K562 (cell line): Measurements from ENCODE around the gene SNX20. TPM values are rescaled to one million over a fixed set of nuclear protein-coding genes. Genes with fewer than 3 reads are reported as not detected.

Experiments used
- ATAC-seq: fragments of 200-7000 bp; cut with Tn5 transposase; 3 replicates; pipeline ENCODE4 v1.9.1; 2020; ENCODE audit warnings: moderate library complexity
- BruUV-seq: library from RNA; stranded (reverse); fragments of 400-500 nt; replicated peaks from 2 replicates; lab custom pipeline; 2021; lab: Mats Ljungman, UMichigan
- CTCF ChIA-PET: fragments of 300-600 bp; formaldehyde crosslinking; extraction: SDS; loops from one replicate; lab custom pipeline; 2021; ENCODE audit warnings: low intra/inter-chr PET ratio; lab: Yijun Ruan, JAX
- POLR2A ChIA-PET: fragments of 300-600, 350-650 bp; sonication (Branson Sonifier 250); formaldehyde crosslinking; extraction: SDS; loops from one replicate; lab custom pipeline; 2021; ENCODE audit warnings: antibody characterized with exemption, inconsistent platforms; lab: Yijun Ruan, JAX
- DNase-seq, 4 experiments: peaks; one replicate each; pipeline versions ENCODE4 v3.0.0 to v3.0.0-alpha.2; 2011 to 2018; ENCODE audit warnings: low spot score in 3 of 4, mixed read lengths in 3 of 4; ENCODE audit errors: extremely low read depth in 1 of 4
- FAIRE-seq: peaks from 2 replicates; lab custom pipeline; 2011; peaks lifted over from hg19 to GRCh38; lab: Jason Lieb, UNC
- H2AFZ ChIP-seq: 2 replicates; pipeline ENCODE4 v1.6.0; 2011; ENCODE audit warnings: low read depth, low read length, control low read depth, inconsistent platforms
- H3K27ac ChIP-seq: fragments of 200-600 bp; 3 replicates; pipeline ENCODE4 v1.8.0; 2011; ENCODE audit warnings: low read depth, mild to moderate bottlenecking, control low read depth, inconsistent platforms, low read length, moderate library complexity, mixed read lengths; ENCODE audit errors: extremely low read depth
- H3K27me3 ChIP-seq, 2 experiments: fragments of 300-600 bp in 1 of 2; 2 replicates in 1 of 2; 3 replicates in 1 of 2; pipeline versions ENCODE4 v1.6.0 to v1.8.0; 2011; ENCODE audit warnings: inconsistent platforms in 2 of 2, low read length in 2 of 2, mild to moderate bottlenecking in 1 of 2, mixed read lengths in 1 of 2, moderate library complexity in 1 of 2; ENCODE audit not compliant: control insufficient read depth in 2 of 2, insufficient read depth in 2 of 2
- H3K36me3 ChIP-seq: fragments of 300-600 bp; 3 replicates; pipeline ENCODE4 v1.8.0; 2011; ENCODE audit warnings: mild to moderate bottlenecking, low read length, inconsistent platforms; ENCODE audit not compliant: control insufficient read depth, insufficient read depth
- H3K4me1 ChIP-seq, 2 experiments: fragments of 200-600 bp in 1 of 2; replicated peaks in 1 of 2; 2 replicates in 1 of 2; 3 replicates in 1 of 2; pipeline versions ENCODE4 v1.5.1 to v1.8.0; 2011; ENCODE audit warnings: inconsistent platforms in 2 of 2, low read length in 2 of 2, mild to moderate bottlenecking in 1 of 2, mixed read lengths in 1 of 2, moderate library complexity in 1 of 2; ENCODE audit not compliant: control insufficient read depth in 2 of 2, insufficient read depth in 2 of 2
- H3K4me2 ChIP-seq: 2 replicates; pipeline ENCODE4 v1.6.1; 2011; ENCODE audit warnings: low read length, control low read depth, inconsistent platforms, mixed read lengths; ENCODE audit not compliant: insufficient read depth
- H3K4me3 ChIP-seq: fragments of 200-600 bp; sonication (generic), shearing (Covaris generic); 2 replicates; pipeline ENCODE4 v1.5.1; 2016; ENCODE audit warnings: control low read depth, inconsistent platforms
- H3K79me2 ChIP-seq: fragments of 200-600 bp; 3 replicates; pipeline ENCODE4 v1.8.0; 2011; ENCODE audit warnings: low read length, inconsistent platforms; ENCODE audit not compliant: control insufficient read depth, insufficient read depth
- H3K9ac ChIP-seq, 2 experiments: 2 replicates each; pipeline versions ENCODE4 v1.6.0 to v1.6.1; 2011; ENCODE audit warnings: low read depth in 2 of 2, low read length in 2 of 2, control low read depth in 1 of 2, inconsistent platforms in 1 of 2, mild to moderate bottlenecking in 1 of 2, mixed read lengths in 1 of 2; ENCODE audit not compliant: insufficient read depth in 1 of 2
- H3K9me1 ChIP-seq: one replicate; pipeline ENCODE4 v1.6.0; 2011; ENCODE audit warnings: inconsistent platforms, mild to moderate bottlenecking, low read length, moderate library complexity; ENCODE audit not compliant: control insufficient read depth, insufficient read depth
- H3K9me3 ChIP-seq: replicated peaks from 2 replicates; pipeline ENCODE4 v1.5.1; 2011; ENCODE audit warnings: low read depth, low read length, inconsistent platforms; ENCODE audit not compliant: control insufficient read depth, insufficient read depth
- H4K20me1 ChIP-seq: replicated peaks from 2 replicates; pipeline ENCODE4 v1.6.1; 2011; ENCODE audit warnings: low read length, inconsistent platforms, mixed read lengths; ENCODE audit not compliant: control insufficient read depth, insufficient read depth
- CBX1 ChIP-seq: sonication (generic); IDR thresholded peaks from 2 replicates; pipeline ENCODE4 v1.6.1; 2016; ENCODE audit warnings: antibody characterized with exemption, low read depth, mild to moderate bottlenecking
- CEBPZ ChIP-seq: fragments of 150-350 bp; IDR thresholded peaks from 2 replicates; pipeline ENCODE4 v1.6.1; 2014; ENCODE audit warnings: low read depth, mild to moderate bottlenecking, low read length, borderline replicate concordance
- PPARD ChIP-seq: fragments of 250-450 bp; sonication (Bioruptor Pico); IDR thresholded peaks from 2 replicates; pipeline ENCODE4 v1.8.0; 2022; ENCODE audit warnings: inconsistent platforms, mild to moderate bottlenecking, moderate library complexity
- PRMT5 ChIP-seq: sonication (generic); formaldehyde crosslinking; IDR thresholded peaks from 2 replicates; pipeline ENCODE4 v1.5.0; 2020; ENCODE audit warnings: missing genetic modification reagents
- SRSF3 ChIP-seq: fragments of 200-400 bp; formaldehyde crosslinking; IDR thresholded peaks from 2 replicates; pipeline ENCODE4 v1.6.1; 2016; ENCODE audit warnings: mild to moderate bottlenecking, low read length, moderate library complexity; ENCODE audit not compliant: insufficient read depth
- ZNF23 ChIP-seq: fragments of 250-450 bp; sonication (Bioruptor Pico); IDR thresholded peaks from 2 replicates; pipeline ENCODE4 v1.4.0; 2020; ENCODE audit warnings: mild to moderate bottlenecking
- ZNF395 ChIP-seq: fragments of 200-800 bp; sonication (Bioruptor generic); IDR thresholded peaks from 2 replicates; pipeline ENCODE4 v1.6.1; 2017; ENCODE audit warnings: missing genetic modification characterization, missing compliant biosample characterization
- WGBS: fragments of 100-300 bp; shearing (Covaris generic); methylation state at CpG from one replicate; pipeline ENCODE4 v1.1.6; 2016; ENCODE audit warnings: low coverage, mixed read lengths; ENCODE audit not compliant: insufficient coverage; ENCODE audit errors: missing lambda C conversion rate; 5-methylcytosine and 5-hydroxymethylcytosine counted together
- in situ Hi-C: fragments of 300-500 bp; cut with MboI; formaldehyde crosslinking; loops from 4 replicates; pipeline ENCODE4 v1.15.0; 2018; ENCODE audit warnings: inconsistent platforms, mixed read lengths
- intact Hi-C: fragments of 100-400 bp; cut with micrococcal nuclease; formaldehyde crosslinking; loops from 2 replicates; pipeline ENCODE4 v1.14.2; 2022
- polyA plus RNA-seq, 8 experiments: library from polyadenylated mRNA; depleted of rRNA in 4 of 8; stranded (reverse) in 5 of 8; unstranded in 3 of 8; fragments of >200 nt; fragmentation: Nextera tagmentation in 2 of 8; fragmentation: Illumina TruSeq in 1 of 8; extraction: Ambion mirVana in 2 of 8; extraction: Trizol in 1 of 8; gene quantifications; 2 replicates each; pipeline versions ENCODE4 v1.2.1 to v1.2.3, GENCODE V29; 2011 to 2014; ENCODE audit warnings: inconsistent platforms in 1 of 8, missing spikeins in 1 of 8
- total RNA-seq, 7 experiments: library from RNA; depleted of rRNA in 6 of 7; stranded (reverse); fragments of >200 nt in 6 of 7; fragmentation: Illumina TruSeq in 2 of 7; extraction: Trizol in 2 of 7; gene quantifications; 2 replicates each; pipeline versions ENCODE4 v1.2.1 to v1.2.3, GENCODE V29; 2011 to 2021; ENCODE audit warnings: low replicate concordance in 1 of 7

SNX20 gene
- total and polyA plus RNA-seq, 9 of the 15 experiments (the other 6 are each of a cell fraction or from before 2014, with no cell fraction given), result 0.04 to 0.07 TPM; not detected in 7

GRCh38 chr16:50664270-50664669 lies 16.8 kb downstream of the SNX20 start:
- no peaks in the 10 kb centered on the region for H3K9me1 ChIP-seq
- no peaks in the 10 kb centered on the region for H3K9me3 ChIP-seq
- 14% methylated on average over 5 of the region's 5 CpGs for WGBS
- no peak overlapping the region for H3K27ac ChIP-seq
- in situ Hi-C loops (loop anchor here (10.0 kb wide), 1 partner anchor 289 kb away; no protein-coding TSS in a partner anchor), intact Hi-C loops (loop anchor here (2.0 to 10.0 kb wide), 4 partner anchors 53 to 449 kb away; no protein-coding TSS in a partner anchor)
- H3K4me3 ChIP-seq, result no peak overlapping the region
- peaks cover 0 to 5% of the 10 kb centered on the region in 2 experiments; a peak in 2 of 5 replicates for H3K4me1 ChIP-seq
- H3K9ac ChIP-seq, result no peak overlapping the region
- no peak for ATAC-seq
- H3K4me2 ChIP-seq, result no peak overlapping the region
- no peaks in the 10 kb centered on the region for H3K36me3 ChIP-seq
- H3K27me3 ChIP-seq, result peaks cover 4 to 14% of the 10 kb centered on the region in 2 experiments; a peak in 3 of 5 replicates
- no peaks in the 10 kb centered on the region for H3K79me2 ChIP-seq
- ChIA-PET POLR2A (no interaction called here), CTCF (interaction anchor here (1.9 kb wide), 1 partner anchor 450 kb away, joined by 13 read pairs; no protein-coding TSS in a partner anchor)
- no peaks in the 10 kb centered on the region for H4K20me1 ChIP-seq
- BruUV-seq, result no TSS peak
- H2AFZ ChIP-seq, result no peak overlapping the region
- no peak for DNase-seq
- FAIRE-seq, result no peak
- no peak for TF ChIP-seq ZNF395 (CRISPR knock-in tag)
- TF ChIP-seq CBX1, result no peak
- no peak for TF ChIP-seq ZNF23
- TF ChIP-seq SRSF3, result no peak
- no peak for TF ChIP-seq PPARD (CRISPR knock-in tag)
- no peak for TF ChIP-seq CEBPZ
- TF ChIP-seq PRMT5 (CRISPR knock-in tag), result no peak
